Measurements from ENCODE around the gene FAM83F. TPM values are rescaled to one million over a fixed set of nuclear protein-coding genes. Genes with fewer than 3 reads are reported as not detected.
A peak's percentile ranks its signal among the peaks of the same experiment; 100 is the strongest.
"Not testable (repeated sequence)": the region's sequence is repeated elsewhere in the genome, so short reads cannot be mapped to it uniquely, and the experiment has no call there.

Gene FAM83F
- 0.01 TPM for polyA plus RNA-seq (2013, experiment 1 of 2; ENCODE audit: insufficient read length)
- polyA plus RNA-seq (2013, experiment 2 of 2; ENCODE audit: insufficient read length), result 0.18 TPM

DNA sequence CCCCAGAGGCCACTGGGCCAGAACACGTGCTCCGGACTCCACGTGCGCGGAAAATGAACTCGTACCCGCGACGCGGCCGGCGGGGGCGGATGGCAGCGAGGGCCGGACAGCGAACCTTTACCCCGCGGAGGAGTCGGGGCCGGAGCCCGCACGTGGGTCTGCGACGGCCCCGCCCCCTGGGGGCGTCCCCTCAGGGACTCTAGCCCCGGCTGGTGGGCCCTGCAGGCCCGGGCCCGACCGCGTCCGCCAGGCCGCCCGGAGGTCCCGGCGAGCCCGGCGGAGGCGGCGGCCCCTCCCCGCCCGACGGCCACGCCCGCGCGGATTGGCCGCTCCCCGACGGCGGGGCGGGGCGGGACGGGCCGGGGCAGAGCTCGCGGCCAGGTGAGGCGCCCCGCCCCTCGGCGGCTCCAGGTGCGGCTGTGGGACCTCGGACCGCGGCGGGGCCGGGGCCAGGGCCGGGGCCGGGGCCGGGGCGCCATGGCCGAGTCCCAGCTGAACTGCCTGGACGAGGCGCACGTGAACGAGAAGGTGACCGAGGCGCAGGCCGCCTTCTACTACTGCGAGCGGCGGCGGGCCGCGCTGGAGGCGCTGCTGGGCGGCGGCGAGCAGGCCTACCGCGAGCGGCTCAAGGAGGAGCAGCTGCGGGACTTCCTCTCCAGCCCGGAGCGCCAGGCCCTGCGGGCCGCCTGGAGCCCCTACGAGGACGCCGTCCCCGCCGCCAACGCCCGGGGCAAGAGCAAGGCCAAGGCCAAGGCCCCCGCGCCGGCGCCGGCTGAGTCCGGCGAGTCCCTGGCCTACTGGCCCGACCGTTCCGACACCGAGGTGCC is at the start of gene FAM83F:
Gene FAM83F (plus strand): TSS at position 389 of the 827 bp plus-strand sequence. CDS start 89 bp downstream, at position 478.
- no peak for DNase-seq

DNA sequence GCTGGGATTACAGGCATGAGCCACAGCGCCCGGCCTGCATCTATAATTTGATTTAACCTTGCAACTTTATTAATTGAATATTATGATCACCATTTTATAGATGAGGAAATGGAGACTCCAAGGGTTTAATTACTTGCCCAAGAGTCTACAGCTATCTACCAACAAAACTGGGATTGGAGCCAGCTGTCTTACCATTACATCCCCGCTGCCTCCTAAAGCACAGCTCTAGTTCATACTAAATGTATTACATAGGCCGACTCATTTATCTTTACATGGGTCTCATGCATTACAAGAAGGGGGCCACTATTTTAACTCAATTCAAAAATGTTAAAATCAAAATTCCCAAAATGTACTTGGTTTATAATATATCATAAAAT is 48.6 kb upstream of the FAM83F start:
- no peak for DNase-seq

DNA sequence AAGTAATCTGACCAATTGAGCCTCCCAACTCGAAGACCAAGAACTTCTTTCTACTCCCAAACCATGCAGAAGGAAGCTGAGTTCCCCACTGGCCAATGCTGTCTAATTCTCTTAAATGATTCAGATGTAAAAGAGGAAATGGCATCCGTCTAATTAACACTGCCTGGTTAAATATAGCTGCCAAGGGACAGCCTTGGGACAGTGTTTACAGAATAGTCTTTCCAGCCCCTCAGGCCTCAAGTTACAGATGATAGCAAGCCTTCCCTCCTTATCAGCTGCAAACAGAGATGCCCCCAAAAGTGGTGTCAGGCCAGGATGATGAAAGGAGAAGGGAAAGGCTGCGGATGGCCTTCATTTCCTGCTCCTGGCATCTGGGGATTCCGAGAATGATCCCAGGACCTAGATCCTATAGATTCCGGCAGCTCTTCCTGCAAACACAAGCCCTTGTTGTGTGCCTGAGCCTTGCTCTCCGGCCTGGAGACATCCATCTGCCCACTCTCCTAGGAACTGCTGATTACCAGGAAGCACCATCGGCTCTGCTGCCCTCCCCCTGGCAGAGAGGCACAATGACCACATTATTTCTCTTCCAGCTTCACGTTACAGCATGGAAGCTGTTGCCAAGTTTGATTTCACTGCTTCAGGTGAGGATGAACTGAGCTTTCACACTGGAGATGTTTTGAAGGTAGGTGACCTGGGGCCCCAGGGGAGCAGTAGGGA is 48.1 kb upstream of the FAM83F start:
- no peak for DNase-seq

DNA sequence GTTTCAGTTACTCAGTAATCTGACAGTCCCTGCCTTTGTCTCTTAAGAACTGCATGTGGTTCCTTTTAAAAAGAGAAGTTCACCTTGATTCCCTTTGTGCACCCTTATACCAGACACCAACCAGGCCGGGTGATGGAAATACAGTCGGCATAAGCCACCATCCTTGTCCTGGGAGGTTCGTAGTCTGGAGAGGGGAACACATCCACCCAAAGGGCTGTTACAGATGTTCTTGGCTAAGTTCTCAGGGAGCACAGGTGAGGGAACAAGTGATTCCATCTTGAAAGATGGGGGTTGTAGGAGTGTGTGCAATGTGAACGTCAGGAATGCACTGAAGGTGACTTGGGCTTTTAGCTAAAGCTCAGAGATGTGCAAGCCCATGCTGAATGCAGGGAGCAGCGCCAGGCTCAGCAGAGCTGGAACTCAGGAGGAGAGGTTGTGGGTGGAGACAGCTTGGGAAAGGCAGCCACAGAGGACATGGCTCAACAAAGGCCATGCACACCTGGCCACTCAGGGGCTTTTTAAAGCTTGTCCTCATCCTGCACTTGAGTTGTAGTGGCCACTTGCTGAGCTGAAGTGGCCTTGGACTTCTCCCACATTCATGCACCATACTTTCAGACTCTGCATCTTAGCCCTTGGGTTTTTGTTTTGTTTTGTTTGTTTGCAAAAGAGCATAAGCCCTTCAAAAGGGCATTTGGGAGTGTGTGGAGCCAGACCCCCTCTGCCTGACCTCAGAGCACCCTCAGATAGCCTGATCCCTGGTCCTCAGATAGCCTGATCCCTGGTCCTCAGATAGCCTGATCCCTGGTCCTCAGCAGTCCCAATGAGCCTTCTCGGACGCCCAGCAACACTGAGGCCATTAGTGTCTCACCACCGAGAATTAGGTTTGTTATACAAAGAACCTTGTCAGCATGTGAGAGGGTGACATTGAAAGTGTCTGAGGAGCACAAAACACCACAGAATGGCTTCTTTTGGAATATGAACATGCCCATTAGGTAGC is 47.2 kb upstream of the FAM83F start:
- DNase-seq, result no peak

DNA sequence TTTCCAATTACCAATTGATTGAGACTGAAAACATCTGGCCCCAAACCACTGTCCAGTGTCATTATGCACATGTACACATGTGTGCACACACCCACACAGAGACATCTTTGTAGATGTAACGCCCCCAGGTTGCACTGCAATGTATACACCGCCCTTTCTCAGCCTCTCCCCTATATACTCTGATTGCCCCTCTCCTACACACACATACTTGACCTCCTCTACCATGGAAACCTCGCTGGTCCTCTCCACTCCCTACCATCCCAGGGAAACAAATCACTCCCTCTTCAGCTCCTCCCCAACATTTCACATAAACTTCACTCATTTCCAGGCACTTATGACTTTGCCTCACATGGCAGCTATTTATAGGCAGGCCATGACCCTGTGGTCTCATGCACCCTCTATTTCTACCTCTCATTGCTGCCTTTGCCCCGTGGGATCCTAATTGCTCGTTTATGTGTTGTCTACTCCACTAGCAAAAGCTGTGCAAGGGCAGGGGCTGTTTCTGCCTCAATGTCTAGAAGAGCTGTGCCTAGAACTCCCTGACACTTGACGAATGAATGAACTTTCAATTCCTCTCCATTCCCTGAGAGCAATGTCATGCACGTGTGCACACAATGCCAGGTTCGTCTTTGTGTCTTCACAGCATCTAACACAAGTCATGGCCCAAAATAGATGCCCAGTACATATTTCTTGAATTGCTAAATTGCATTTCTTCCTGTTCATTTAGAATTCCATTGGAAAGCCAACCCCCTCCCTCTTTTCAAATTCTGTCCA is 44.6 kb upstream of the FAM83F start:
- DNase-seq, result no peak

DNA sequence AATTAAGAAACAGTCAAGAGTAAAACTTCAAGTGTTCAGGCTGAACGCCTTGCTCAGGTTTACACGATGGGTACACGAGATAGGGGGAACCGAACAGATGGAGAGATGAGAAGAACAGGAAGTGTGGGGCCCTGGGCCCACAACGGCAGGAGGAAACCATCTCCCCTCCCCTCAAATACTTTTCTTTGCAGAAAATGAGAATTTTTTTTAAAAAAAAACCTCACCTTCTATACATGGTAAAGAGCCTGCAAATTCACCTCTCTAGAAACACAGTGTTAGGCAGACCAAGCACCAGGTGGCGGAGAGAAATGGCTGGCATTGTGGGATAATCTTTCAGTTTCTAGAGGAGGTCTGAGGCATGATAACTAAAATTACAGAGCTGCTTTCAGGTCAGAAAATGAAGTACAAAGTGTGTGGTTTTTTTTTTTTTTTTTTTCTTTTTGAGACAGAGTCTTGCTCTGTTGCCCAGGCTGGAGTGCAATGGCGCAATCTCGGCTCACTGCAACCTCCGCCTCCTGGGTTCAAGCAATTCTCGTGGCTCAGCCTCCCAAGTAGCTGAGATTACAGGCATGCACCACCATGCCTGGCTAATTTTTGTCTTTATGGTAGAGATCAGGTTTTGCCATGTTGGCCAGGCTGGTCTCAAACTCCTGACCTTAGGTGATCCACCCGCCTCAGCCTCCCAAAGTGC is 43.0 kb upstream of the FAM83F start:
- not testable (repeated sequence) for DNase-seq

DNA sequence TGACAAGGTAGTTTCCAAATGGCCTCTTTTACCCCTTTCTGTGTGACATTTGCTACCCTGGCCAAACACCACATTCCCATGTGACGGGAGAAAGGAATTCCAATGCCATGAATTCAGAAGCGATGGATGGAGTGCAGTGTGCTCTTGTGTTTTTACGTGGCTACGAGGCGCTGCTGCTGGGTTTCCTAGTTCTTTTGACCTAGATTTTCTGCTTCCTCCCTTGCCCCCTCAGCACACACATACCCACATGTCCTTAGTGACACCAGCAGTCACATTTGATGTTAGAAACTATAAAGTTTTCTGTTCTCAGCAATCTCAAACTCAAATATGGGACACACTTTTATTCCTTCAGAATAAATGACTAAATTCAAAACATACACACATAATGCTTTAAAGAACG is 42.4 kb upstream of the FAM83F start:
- DNase-seq, result no peak

DNA sequence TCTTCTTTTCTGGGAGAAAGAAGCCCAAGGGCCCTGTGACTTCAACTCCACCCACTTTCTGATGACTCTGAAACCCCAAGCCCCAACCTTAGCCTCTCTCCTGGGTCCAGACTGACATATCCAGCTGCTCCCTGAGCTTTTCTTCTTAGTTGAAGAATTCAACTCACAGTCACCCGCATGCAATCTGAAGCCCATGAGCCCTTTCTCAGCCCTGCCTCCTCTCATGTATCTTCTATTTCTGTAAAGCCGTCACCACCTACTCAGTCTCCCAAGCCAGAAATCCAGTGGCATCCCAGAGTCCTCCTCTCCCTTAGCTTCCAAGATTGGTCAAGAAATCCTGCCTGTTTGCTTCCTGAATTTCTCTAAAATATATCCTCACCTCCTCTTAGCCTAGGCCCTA is 41.7 kb upstream of the FAM83F start:
- DNase-seq, result no peak

DNA sequence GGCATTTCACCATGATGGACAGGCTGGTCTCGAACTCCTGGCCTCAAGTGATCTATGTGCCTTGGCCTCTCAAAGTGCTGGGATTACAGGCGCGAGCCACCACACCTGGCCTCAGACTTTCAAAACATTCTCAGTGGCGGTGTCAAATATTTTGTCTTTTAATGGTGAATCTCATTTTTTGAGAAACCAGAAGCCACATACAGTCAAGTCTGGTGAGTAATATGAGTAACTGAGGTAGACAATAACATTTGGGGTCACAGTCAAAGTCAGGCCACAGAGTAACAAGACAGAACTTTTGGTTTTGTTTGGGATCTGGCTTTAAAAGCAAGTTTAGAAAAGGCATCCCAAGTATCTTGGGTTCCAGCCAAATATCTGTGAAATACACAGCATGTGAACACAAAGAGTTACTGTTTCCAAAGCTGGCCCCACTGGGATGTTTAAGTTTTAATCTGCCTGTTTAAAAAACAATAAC is 40.1 kb upstream of the FAM83F start:
- DNase-seq, result peak; percentile 89

DNA sequence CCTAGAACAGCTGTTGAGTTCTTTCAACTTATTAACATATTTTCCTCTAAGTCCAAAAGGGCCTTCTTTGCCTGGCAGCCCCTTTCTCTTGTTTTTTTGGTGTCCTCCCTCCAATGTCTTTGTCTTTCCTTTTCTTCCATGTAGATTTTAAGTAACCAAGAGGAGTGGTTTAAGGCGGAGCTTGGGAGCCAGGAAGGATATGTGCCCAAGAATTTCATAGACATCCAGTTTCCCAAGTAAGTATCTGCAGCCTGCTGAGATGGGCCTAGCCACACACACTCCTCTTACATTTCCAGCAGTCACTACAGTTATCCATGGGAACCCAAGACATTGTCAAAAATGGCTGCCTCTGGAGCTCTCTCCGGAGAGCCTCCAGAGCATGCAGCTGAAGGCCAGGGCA is 39.1 kb upstream of the FAM83F start:
- peak; percentile 10 for DNase-seq

DNA sequence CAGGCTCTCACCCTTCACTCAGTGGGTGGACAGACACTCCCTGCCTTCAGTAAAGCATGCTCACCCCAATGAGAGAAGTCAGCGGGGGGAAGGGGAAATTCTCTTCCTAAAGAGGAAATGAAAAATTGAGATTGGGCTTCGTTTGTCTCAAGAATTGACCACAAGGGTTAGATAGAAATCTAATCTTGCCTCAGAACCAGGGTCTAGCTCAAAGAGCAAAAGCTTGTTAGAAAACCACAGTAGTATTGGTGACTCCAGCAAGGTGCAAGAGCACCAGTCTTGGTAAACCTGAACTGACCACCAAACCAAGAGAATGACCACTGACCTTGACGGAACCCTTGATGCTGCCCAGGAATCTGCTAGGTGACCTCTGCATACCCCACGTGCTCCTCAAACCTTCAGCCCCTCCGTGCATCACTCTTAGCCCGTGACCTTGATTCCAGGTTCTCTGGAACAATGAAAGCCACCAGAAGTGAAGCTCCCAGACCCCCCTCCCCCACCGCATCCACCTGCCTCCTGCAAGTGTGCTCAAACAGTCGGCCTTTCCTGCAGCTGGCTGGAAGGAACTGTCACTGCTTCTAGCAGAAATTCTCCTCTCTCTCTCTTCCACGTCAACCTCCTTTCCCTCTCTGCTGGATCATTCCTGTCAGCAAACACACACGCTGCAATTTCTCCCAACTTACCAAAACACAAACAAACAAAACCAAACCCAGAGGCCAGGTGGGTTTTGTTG is 37.7 kb upstream of the FAM83F start:
- no peak for DNase-seq

DNA sequence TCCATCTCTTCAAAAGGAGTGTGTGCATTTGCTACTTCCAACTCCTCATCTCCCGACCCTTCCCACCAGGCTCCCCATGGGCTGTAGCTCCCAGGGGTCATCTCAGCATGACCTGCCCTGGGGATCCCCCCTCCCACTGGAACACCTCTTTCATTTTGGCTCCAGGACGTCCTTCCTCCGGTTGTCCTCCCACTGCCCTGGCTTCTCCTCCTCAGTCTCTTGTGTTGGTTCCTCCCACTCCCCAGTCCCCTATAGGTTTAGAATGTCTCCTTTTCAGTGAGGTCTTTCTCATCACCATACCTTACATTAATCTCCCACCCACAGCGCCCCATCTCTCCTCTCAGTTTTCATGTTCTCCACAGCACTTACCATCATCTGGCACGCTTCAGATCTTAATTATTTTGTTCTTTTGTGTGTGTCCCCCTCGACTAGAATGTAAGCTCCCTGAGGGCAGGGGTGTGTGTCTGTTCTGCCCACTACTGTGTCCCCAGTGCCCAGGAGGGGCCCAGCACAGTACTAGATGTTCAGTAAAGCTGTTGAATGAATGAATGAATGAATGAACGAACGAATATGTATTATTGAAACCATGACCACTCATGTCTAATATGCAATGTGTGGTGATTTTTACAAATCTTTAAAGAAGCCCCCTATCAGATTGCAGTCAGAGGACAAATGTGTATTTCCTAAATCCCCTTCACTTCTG is 36.6 kb upstream of the FAM83F start:
- no peak for DNase-seq

DNA sequence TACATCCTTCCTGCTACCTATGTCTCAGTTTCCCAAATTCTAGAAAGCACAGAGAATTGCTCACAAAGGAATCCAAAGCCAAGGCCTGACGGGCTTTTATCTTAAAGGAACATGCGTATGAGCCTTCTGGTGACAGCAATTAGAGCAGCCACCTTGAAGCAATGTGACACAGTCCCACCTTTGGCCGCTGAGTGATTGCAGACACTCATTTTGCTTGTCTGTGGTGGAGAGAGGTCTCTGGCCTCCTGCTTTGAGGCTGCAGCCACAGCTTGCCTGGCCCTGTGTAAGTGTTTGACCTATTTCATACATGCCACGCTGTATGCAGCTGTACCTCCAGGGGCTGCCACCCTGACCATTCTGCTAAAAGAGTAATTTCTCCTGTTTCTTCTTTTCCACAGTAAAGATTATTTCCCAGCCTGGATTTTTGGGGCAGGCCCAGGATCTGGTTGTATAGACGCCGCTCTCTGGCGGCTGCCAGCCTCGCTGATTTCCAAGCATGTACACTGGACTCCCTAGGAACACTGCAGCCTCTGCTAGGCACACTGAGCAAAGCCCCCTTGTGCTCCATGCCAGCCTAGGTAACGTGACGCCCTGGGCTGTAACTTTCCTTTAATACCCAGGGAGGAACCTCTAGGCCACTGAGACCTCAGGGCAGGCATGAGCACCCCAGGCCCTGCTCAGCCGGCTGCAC is 35.7 kb upstream of the FAM83F start:
- no peak for DNase-seq

DNA sequence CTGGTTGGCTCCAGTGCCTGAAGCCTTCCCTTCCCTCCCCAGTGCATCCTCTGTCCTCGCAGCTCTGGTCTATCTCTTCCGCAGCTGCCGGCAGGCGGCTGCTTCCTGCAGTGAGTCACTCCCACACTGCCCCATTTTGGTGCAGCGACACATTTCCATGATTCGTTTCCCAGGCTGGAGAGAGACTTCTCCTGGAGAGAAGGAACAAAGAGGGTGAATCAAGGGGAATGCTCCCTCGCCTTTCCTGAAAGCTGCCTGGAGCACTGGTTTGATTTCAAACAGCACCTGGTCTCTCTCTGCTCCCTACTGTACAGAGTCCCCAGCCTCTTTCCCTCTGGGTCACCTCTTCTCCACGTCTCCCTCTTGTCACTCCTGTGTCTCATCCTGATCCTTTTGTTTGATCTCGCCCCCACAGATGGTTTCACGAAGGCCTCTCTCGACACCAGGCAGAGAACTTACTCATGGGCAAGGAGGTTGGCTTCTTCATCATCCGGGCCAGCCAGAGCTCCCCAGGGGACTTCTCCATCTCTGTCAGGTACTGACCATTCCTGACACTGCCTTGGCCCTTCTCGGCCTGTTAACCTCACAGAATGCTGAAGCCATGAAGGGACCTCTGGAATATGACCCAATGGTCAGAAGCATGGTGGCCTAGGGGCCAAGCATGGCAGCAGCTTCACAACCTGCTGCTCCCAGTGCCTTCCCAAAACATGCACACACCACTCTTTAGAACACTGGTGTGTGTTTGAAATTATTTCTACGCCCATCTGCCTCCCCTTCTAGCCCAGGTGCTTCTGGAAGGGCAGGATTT is 34.9 kb upstream of the FAM83F start, which contains the start of gene TMA7B:
Gene TMA7B (plus strand): TSS at position 758 of the 808 bp plus-strand sequence. CDS start 3,978 bp downstream, outside the sequence.
- peak; percentile 70 for DNase-seq

DNA sequence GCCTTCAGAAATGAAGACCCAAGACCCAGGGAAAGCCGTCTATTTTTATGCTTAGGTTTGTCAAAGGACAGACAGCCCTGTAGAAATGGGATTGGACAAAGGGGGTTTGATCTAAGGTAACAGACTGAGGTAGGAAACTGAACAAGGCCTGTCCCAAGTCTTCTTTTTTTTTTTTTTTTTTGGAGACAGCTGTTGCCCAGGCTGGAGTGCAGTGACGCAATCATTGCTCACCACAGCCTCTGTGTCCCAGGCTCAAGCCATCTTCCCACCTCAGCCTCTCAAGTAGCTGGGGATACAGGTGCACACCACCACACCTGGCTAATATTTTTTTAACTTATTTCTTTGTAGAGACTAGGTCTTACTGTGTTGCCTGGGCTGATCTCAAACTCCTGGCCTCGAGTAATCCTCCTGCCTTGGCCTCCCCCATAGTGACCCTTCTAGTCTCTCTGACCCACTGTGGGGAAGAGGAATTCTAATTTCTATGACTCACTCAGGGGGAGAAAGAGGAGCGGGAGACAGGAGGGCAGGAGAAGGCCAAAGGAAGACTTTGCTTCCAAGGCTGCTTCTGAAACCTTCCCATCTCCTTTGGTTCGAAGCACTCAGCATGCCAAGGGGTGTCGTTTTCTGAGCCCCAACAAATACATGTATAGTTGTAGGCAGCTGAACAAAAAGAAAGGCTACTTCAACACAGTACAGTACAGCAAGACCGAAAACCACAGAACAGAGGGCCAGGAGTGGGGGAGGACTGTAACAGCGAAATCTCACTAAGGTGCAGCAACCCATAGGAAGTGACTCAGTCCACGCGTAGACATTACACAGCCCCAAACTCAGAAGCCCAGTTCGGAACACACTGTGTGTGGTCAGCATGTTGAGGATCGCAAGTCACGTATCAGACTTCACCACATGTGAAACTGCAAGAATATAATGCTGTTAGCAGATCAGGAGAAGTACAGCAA is 33.7 kb upstream of the FAM83F start:
- peak; percentile 91 for DNase-seq

DNA sequence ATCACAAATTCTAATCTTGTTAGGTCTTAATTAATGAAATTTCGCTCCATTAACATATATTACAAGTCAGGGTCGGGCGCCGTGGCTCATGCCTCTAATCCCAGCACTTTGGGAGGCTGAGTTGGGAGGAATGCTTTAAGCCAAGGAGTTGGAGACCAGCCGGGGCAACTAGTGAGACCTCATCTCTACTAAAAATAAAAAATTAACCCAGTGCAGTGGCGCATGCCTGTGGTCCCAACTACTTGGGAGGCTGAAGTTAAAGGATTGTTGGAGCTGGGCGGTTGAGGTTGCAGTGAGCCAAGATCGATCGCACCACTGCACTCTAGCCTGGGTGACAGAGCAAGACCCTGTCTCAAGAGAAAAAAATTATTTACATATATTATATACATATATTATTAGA is 32.7 kb upstream of the FAM83F start:
- DNase-seq, result peak; percentile 41

DNA sequence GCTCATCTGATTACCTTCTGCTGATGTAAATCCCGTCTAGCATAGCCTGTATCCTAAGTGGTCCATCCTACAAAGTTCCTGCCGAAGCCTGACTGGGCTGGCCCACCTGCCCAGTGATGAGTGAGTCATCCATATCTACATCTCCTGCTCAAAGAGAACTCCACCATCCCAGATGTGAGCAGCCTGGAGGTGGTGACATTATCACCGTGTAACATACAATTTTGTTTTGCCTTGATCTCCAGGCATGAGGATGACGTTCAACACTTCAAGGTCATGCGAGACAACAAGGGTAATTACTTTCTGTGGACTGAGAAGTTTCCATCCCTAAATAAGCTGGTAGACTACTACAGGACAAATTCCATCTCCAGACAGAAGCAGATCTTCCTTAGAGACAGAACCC is 29.0 kb upstream of the FAM83F start:
- DNase-seq, result no peak
